H4 (cell line): ENCODE results near the gene ESR2. TPM values are rescaled to one million over a fixed set of nuclear protein-coding genes. Genes with fewer than 3 reads are reported as not detected.
"Not testable (repeated sequence)": the region's sequence is repeated elsewhere in the genome, so short reads cannot be mapped to it uniquely, and the experiment has no call there.

ENCODE experiments used
- DNase-seq: peaks from one replicate; pipeline ENCODE4 v3.0.0-alpha.2; 2015; ENCODE audit warnings: low spot score
- total RNA-seq: library from RNA; depleted of rRNA; stranded (reverse); fragments of >200 nt; shearing (Covaris generic); gene quantifications from 2 replicates; pipeline ENCODE4 v1.2.3, GENCODE V29; 2014; rRNA removed

ESR2 gene
- 0.10 TPM in 1 of 2 replicates, not detected in the other for total RNA-seq

- no peak for DNase-seq
Measured at GRCh38 chr14:64293976-64294671, at the start of gene ESR2. TSS of gene ESR2 (minus strand) at chr14:64294371. CDS start at chr14:64282985, 11,386 bp downstream.

DNA sequence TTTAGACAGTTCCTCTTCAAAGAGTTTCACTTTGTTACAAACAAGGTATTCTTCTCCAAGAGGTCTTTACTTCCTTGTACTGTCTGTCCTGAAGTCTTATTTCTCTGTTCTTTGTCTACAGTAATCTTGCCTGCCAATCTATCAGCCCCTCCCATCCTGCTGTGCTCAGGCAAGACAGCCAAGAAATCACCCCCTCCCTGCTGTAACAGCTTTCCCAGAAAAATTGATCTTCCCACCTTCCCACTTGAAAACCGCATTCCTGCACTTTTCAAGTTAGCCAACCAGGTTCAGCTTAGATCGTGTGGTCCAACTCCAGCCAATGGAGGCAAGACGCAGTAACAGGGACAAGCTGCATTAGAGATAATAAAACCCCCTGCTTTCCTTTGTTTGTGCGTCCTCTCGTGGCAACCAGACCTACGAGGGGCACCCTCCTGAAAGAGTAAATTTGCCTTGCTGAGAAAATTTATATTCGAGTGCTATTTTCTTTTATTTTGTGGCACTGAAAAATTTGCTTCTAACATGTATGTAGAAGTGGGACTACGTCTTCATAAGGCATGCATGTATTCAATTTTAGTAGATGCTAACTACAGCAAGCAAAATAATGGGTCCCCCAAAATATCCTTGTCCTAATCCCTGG is 46.5 kb upstream of the ESR2 start:
- DNase-seq, result no peak

GRCh38 chr14:64338616-64339316 is 44.6 kb upstream of the ESR2 start:
- peak; percentile 99 for DNase-seq

GRCh38 chr14:64337888-64338615 is 43.9 kb upstream of the ESR2 start:
- DNase-seq, result peak; percentile 37

- DNase-seq, result no peak
Measured at GRCh38 chr14:64329149-64329548, 35.0 kb upstream of the ESR2 start.

GRCh38 chr14:64326502-64326901 is 32.3 kb upstream of the ESR2 start:
- DNase-seq, result no peak

GRCh38 chr14:64324895-64325294 is 30.7 kb upstream of the ESR2 start:
- peak; percentile 22 for DNase-seq

- DNase-seq, result peak; percentile 18
Measured at GRCh38 chr14:64324461-64324860, 30.3 kb upstream of the ESR2 start.

DNA sequence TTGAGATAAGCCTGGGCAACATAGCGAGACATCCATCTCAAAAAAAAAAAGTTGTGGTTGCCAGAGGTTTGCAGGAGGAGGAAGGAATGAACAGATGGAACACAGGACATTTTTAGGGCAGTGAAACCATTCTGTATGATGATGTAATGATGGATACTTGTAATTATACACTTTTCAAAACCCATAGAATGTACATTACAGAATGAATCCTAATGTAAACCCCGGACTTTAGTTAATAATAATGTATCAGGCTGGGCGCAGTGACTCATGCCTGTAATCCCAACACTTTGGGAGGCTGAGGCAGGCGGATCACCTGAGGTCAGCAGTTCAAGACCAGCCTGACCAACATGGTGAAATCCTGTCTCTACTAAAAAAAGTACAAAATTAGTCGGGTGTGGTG is 26.2 kb upstream of the ESR2 start:
- not testable (repeated sequence) for DNase-seq

- DNase-seq, result not testable (repeated sequence)
Measured at GRCh38 chr14:64318695-64319094, 24.5 kb upstream of the ESR2 start.

- DNase-seq, result peak; percentile 69
Measured at GRCh38 chr14:64303471-64303917, 9.3 kb upstream of the ESR2 start.

GRCh38 chr14:64298773-64299172 is 4.6 kb upstream of the ESR2 start:
- DNase-seq, result no peak

- DNase-seq, result no peak
Measured at GRCh38 chr14:64296561-64296960, 2.4 kb upstream of the ESR2 start.

DNA sequence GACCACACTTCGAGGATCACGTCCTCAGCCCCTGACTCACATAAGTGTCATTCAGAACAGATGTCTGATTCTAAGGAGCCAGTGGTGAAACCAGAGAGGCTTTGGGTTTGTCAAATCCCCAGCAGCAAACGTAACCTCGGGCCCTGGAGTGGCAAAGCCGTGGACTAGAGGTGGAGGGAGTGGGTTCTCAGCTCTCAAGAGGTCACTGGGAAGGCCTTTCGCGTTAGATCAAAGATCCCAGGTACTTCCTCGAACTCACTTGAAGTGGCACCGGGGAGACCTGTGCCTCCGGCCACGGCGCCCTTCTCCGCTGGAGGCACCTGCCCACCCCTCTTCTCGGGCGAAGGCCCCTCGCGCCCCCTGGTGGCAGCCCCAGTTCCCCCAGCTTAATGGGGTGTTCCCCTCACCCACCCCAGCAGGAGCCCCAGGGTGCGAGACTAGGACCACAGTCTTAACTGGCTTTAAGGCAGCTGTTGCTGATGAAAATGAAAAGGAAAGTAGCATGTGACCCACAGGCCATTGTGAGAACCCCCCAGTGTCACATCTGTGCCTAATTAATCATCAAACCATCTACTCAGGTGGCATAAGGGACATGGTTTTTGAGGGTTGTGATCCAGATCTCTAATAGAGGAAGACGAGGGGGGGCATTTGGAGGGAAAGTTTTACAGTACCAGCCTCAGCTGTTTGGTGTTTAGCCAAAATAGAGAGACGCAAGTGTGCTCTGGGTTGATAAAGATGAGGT is 672 bp upstream of the ESR2 start:
- DNase-seq, result peak; percentile 15

- DNase-seq, result no peak
Measured at GRCh38 chr14:64292197-64292596, 2.0 kb downstream of the ESR2 start.

GRCh38 chr14:64289571-64289970 is 4.6 kb downstream of the ESR2 start:
- no peak for DNase-seq

GRCh38 chr14:64281805-64282204 is 12.4 kb downstream of the ESR2 start:
- DNase-seq, result no peak

DNA sequence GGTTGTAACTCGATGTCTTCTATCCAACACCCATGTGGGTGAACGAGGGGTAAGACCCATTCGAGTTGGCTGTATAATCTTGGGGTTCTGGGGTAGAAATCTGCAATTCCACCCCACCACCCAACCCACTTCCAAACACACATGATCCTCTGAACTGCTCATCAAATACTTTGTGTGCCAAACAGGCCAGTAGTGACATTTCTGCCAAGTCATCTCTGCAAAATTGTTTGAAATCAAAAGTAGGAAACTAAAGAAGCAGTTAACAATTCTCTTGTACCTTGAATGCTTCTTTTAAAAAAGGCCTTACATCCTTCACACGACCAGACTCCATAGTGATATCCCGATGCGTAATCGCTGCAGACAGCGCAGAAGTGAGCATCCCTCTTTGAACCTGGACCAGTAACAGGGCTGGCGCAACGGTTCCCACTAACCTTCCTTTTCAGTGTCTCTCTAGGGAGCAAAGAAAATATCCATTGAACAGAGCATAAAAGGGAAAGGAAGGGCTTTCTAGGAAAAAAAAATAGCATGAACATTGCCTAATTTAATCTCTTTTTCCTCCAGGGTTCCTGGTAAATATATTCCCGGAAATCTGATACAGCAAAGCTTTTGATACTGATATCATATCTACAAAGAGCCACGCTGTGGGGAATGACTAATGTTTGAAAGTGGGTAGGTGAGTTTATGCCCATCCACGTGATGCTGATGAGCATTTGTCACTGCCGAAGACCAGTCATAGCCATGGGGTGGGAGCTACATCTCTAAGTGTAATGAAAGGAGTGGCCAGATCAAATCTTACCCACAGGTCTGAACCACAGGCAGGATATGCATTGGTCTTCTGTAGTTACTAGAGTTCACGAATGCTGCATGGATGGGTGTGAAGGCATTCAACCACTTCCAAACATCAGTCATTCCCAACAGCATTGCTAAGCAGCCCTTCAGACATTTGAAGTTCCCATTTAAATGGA is 14.2 kb downstream of the ESR2 start:
- peak; percentile 14 for DNase-seq

DNA sequence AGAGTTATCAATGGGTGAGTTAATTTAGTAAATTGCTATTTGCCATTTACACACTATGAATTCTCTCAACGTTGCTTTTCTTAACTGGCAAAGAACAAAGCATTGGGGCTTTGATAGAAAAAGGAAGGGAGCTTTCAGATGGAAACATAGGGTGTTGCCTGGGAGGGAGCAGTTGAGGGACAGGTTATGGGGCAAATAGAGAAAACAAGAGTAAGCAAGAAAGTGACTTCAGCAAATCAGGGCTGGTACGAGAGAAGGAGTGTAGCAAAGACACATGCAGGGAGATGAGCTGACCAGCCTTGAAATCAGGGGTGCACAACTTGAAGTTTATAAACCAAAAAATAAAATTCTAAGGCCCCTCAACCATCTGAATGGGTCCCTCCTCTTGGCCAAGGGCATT is 15.7 kb downstream of the ESR2 start:
- no peak for DNase-seq

DNA sequence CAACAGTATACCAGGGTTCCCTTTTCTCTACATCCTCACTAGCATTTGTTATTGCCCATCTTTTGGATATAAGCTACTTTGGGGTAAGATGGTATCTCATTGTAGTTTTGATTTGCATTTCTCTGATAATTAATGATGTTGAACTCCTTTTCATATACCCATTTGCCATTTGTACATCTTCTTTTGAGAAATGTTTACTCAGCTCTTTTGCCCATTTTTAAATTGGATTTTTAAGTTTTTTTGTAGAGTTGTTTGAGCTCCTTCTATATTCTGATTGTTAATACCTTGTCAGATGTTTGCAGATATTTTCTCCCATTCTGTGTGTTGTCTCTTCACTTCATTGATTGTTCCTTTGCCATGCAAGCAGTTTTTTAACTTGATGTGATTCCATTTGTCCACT is 22.2 kb downstream of the ESR2 start:
- no peak for DNase-seq
